CD1c-positive myeloid dendritic cell (primary cell): ENCODE measurements around the gene ARL15.

Experiments
- DNase-seq: peaks from one replicate; pipeline ENCODE4 v3.0.0-alpha.2; 2016; ENCODE audit errors: extremely low spot score

ARL15 gene

GRCh38 chr5:54315736-54316528 is 5.6 kb upstream of the ARL15 start:
- no peak for DNase-seq

GRCh38 chr5:54313311-54314270 is 3.2 kb upstream of the ARL15 start:
- peak; percentile 67 for DNase-seq

GRCh38 chr5:54312499-54312898 is 2.1 kb upstream of the ARL15 start:
- DNase-seq, result no peak

DNA sequence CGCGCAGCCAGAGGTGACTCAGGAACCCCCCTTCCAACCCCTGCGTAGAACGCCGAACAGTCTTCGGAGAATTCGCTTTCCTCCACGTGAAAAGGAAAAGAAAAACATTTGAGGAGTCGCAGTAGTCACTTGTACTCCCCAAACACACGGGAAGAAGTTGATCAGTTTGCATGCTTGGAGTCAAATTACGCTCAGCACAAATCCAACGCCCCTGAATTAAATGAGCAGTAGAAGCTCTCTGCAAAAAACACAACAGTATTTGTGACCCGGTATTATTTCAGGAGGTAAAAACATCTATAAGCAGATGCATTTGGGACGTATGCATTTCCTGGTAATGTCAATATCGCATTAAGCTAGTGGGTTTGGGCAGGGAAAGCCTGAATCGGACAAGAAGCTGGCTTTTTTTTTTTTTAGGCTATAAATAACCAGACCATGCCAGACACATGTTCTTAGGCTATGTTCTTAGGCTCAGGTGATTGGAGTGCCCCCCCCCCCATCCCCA is 854 bp upstream of the ARL15 start:
- peak; percentile 19 for DNase-seq

GRCh38 chr5:54309691-54310432 is 511 bp downstream of the ARL15 start:
- DNase-seq, result peak; percentile 29

- DNase-seq, result no peak
These were observed 1.1 kb downstream of the ARL15 start for GRCh38 chr5:54309276-54309675.

DNA sequence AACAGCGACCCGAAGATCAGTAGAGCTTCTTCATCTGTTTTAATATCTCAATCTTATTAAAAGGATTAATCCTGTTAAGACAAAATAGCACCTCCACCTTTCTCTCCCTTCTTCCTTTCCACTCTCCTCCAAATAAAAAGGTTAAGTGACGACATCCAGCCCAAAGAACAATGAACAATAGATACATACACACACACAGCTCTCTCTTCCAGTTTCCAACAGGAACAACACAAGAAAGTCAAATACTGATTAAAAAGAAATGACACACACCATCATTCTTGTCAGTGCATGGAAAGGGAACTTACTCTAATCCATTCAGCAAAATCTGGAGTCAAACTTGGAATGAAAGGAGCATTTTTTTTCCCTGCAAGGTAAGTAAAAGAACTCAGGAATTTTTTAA is 2.8 kb downstream of the ARL15 start:
- DNase-seq, result no peak

- DNase-seq, result no peak
These were observed 3.5 kb downstream of the ARL15 start for GRCh38 chr5:54306893-54307292.

GRCh38 chr5:54305737-54306136 is 4.6 kb downstream of the ARL15 start:
- DNase-seq, result no peak

- DNase-seq, result peak; percentile 32
These were observed 6.3 kb downstream of the ARL15 start for GRCh38 chr5:54304040-54304439.

GRCh38 chr5:54302267-54302687 is 8.1 kb downstream of the ARL15 start:
- peak; percentile 74 for DNase-seq

GRCh38 chr5:54301849-54302248 is 8.5 kb downstream of the ARL15 start:
- no peak for DNase-seq

DNA sequence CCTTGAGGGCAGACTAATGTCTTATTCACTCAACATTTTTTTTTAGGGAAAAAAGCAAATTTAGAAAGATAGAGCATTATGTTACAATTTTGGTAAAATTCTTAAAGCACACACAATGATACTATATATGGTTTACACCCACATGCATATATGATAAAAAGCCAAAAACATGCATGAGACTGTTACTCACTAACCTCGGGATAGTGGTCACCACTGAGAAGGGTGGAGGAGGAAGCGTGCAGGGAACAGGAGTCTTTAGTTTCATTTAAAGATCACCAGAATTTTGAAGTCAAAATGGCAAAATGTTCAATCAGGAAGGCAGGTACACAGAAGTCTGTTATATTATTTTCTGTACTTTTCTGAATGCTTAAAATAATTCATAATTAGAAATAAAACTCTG is 9.2 kb downstream of the ARL15 start:
- peak; percentile 59 for DNase-seq

DNA sequence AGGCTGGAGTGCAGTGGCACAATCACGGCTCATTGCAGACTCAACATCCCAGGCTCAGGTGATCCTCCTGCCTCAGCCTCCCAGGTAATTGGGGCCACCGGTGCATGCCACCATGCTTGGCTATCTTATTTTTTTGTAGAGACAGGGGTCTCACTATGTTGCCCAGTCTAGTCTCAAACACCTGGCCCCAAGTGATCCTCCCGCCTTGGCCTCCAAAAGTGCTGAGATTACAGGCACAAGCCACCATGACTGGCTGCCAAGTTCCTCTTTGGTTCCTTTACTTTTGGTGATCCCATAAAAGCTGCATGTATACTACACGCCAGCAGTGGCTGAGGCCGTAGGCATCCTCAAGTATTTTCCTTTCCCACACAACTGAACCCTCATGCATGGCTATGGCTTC is 11.4 kb downstream of the ARL15 start:
- DNase-seq, result no peak

- no peak for DNase-seq
These were observed 14.0 kb downstream of the ARL15 start for GRCh38 chr5:54296386-54296785.

GRCh38 chr5:54295651-54296276 is 14.6 kb downstream of the ARL15 start:
- peak; percentile 58 for DNase-seq

DNA sequence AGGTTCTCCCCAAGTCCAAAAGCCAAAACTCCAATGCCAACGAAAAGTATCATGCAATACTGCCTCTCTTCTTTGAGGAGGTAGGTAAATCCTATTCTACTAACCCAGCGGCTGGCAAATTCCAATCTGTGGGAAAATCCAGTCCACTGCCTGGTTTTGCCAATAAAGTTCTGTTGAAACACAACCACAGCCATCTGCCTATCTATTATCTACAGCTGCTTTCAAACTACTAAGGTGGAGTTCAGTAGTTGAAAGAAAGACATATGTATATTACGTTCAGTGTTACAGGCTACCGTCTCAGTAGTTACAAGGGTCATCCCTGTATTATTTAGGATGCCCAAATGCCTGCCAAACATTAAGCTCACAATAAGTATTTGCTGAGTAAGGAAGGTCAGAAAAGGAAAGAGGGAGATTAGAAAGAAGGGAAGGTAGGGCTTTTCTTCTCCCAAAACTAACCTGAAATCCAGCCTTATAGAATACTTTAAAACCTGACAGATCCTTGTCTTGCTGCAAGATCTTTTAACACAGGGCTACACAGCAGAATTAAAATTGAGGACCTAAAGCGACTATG is 16.2 kb downstream of the ARL15 start:
- no peak for DNase-seq

DNA sequence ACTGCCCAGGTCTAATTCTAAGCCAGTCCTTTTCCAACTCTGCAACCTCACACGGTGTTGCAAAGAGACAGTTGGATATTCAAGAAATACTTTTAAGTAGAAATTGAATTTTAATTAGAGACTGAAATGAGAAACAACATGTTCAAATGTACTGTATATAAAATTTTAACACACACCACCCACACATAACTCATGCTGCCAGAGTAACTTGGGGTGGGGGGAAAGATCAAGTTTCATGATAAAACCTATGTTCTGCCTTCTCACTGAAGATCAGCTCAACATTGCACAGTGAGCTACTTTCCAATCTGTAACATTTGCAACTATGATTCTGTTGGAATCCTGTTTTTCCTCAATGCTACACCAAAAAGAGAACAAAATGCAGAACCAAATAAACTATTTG is 17.5 kb downstream of the ARL15 start:
- no peak for DNase-seq

DNA sequence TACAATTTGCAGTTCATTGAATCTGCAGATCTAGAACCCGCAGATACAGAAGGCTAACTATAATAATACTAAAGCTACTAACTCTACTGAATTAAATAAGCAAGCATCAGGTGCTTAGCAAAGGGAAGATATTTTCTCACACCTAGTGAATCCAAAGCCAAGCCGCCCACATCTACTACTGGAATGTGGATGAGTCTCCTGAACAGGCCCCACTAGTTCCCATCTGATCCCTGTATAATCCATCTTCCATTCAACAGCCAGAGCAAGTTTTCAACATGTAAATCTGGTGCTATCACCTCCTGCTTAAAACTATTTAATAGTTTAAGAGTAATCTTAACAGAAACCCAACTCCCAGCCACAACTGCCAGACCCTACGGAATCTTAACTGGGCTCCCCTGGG is 18.9 kb downstream of the ARL15 start:
- no peak for DNase-seq

- DNase-seq, result no peak
These were observed 20.6 kb downstream of the ARL15 start for GRCh38 chr5:54289769-54290168.
